Neural cell (in vitro differentiated cells): Measurements from ENCODE around the gene RAD51B. TPM values are rescaled to one million over a fixed set of nuclear protein-coding genes. Genes with fewer than 3 reads are reported as not detected.

Experiments
- H2AFZ ChIP-seq: fragments of 200-600, 300-800 bp; sonication (generic), shearing (Covaris generic); 2 replicates; pipeline ENCODE4 v1.6.0; 2014; ENCODE audit warnings: low read depth, mild to moderate bottlenecking, antibody characterized with exemption, low read length, moderate library complexity
- H3F3A ChIP-seq: fragments of 200-600 bp; shearing (Covaris generic); 2 replicates; pipeline ENCODE4 v1.6.1; 2016; ENCODE audit warnings: mild to moderate bottlenecking, moderate library complexity, mixed read lengths, antibody characterized with exemption, low read length; ENCODE audit not compliant: insufficient read depth, poor library complexity, severe bottlenecking
- H3K27ac ChIP-seq: fragments of 200-600, 300-800 bp; sonication (generic), shearing (Covaris generic); 2 replicates; pipeline ENCODE4 v1.5.1; 2014; ENCODE audit warnings: mild to moderate bottlenecking, low read length, moderate library complexity
- H3K27me3 ChIP-seq: fragments of 300-800, 200-600 bp; sonication (generic), shearing (Covaris generic); 2 replicates; pipeline ENCODE4 v1.6.0; 2014; ENCODE audit warnings: mild to moderate bottlenecking, low read depth, low read length, moderate library complexity; ENCODE audit not compliant: insufficient read depth
- H3K36me3 ChIP-seq: fragments of 300-800, 200-600 bp; sonication (generic), shearing (Covaris generic); 2 replicates; pipeline ENCODE4 v1.5.1; 2014; ENCODE audit warnings: mild to moderate bottlenecking, antibody characterized with exemption, low read length, moderate library complexity; ENCODE audit not compliant: insufficient read depth
- H3K4me2 ChIP-seq: fragments of 300-800, 200-600 bp; sonication (generic), shearing (Covaris generic); 2 replicates; pipeline ENCODE4 v1.6.0; 2014; ENCODE audit warnings: mild to moderate bottlenecking, low read length
- H3K4me3 ChIP-seq: fragments of 300-800, 200-600 bp; sonication (generic), shearing (Covaris generic); 2 replicates; pipeline ENCODE4 v1.5.1; 2014; ENCODE audit warnings: mild to moderate bottlenecking, low read length, moderate library complexity
- H3K79me2 ChIP-seq: fragments of 200-600 bp; shearing (Covaris generic); replicated peaks from 2 replicates; pipeline ENCODE4 v1.6.0; 2014; ENCODE audit warnings: mild to moderate bottlenecking, low read length, moderate library complexity; ENCODE audit not compliant: insufficient read depth
- H3K9ac ChIP-seq: fragments of 300-800, 200-600 bp; sonication (generic), shearing (Covaris generic); 2 replicates; pipeline ENCODE4 v1.6.1; 2016; ENCODE audit warnings: mild to moderate bottlenecking, low read length, mixed read lengths
- H3K9me2 ChIP-seq: fragments of 200-600 bp; shearing (Covaris generic); 2 replicates; pipeline ENCODE4 v1.6.1; 2016; ENCODE audit warnings: mild to moderate bottlenecking, low read length, mixed read lengths; ENCODE audit not compliant: insufficient read depth
- H3K9me3 ChIP-seq: fragments of 200-600, 300-800 bp; sonication (generic), shearing (Covaris generic); 2 replicates; pipeline ENCODE4 v1.6.1; 2016; ENCODE audit warnings: mild to moderate bottlenecking, mixed run types, low read length, moderate library complexity, mixed read lengths
- H4K20me1 ChIP-seq: fragments of 200-600 bp; shearing (Covaris generic); 2 replicates; pipeline ENCODE4 v1.6.1; 2016; ENCODE audit warnings: mild to moderate bottlenecking, mixed run types; ENCODE audit not compliant: insufficient read depth
- EP300 ChIP-seq: fragments of 450-650 bp; conservative IDR thresholded peaks from 2 replicates; pipeline ENCODE4 v1.6.1; 2014; ENCODE audit warnings: antibody characterized with exemption, mild to moderate bottlenecking, moderate library complexity; ENCODE audit not compliant: poor library complexity, severe bottlenecking
- EZH2 ChIP-seq: fragments of 200-600, 300-800 bp; shearing (Covaris generic), sonication (generic); IDR thresholded peaks from 2 replicates; pipeline ENCODE4 v1.6.1; 2014; ENCODE audit warnings: antibody characterized with exemption, low read length, borderline replicate concordance, mild to moderate bottlenecking; ENCODE audit not compliant: insufficient read depth, poor library complexity, severe bottlenecking
- MXI1 ChIP-seq: fragments of 450-650 bp; conservative IDR thresholded peaks from 2 replicates; pipeline ENCODE4 v1.6.1; 2014; ENCODE audit warnings: antibody characterized with exemption, mild to moderate bottlenecking; ENCODE audit not compliant: poor library complexity, severe bottlenecking
- POLR2AphosphoS5 ChIP-seq: IDR thresholded peaks from 2 replicates; pipeline ENCODE4 v1.6.1; 2012
- RAD21 ChIP-seq: fragments of 450-650 bp; conservative IDR thresholded peaks from 2 replicates; pipeline ENCODE4 v1.6.1; 2014; ENCODE audit warnings: antibody characterized with exemption, mild to moderate bottlenecking, moderate library complexity
- SMC3 ChIP-seq: fragments of 450-650 bp; conservative IDR thresholded peaks from 2 replicates; pipeline ENCODE4 v1.6.1; 2014; ENCODE audit warnings: antibody characterized with exemption, mild to moderate bottlenecking, moderate library complexity; ENCODE audit not compliant: poor library complexity
- TAF1 ChIP-seq: IDR thresholded peaks from 2 replicates; pipeline ENCODE4 v1.6.1; 2012; ENCODE audit warnings: low read depth
- polyA plus RNA-seq: library from polyadenylated mRNA; depleted of rRNA; stranded (reverse); fragments of >200 nt; gene quantifications from 2 replicates; pipeline ENCODE4 v1.2.3, GENCODE V29; 2014
- TF ChIP-seq, protein P1 (sequence below): IDR thresholded peaks from 2 replicates; pipeline ENCODE4 v1.6.1; 2012; ENCODE audit warnings: borderline replicate concordance
- TF ChIP-seq, protein P2 (sequence below): fragments of 450-650 bp; IDR thresholded peaks from 2 replicates; pipeline ENCODE4 v1.5.1; 2014; ENCODE audit warnings: antibody characterized with exemption, mild to moderate bottlenecking, moderate library complexity; ENCODE audit not compliant: poor library complexity, severe bottlenecking

The RAD51B gene
- polyA plus RNA-seq, 1 donor from 2014 or later, result 3.1 TPM

DNA sequence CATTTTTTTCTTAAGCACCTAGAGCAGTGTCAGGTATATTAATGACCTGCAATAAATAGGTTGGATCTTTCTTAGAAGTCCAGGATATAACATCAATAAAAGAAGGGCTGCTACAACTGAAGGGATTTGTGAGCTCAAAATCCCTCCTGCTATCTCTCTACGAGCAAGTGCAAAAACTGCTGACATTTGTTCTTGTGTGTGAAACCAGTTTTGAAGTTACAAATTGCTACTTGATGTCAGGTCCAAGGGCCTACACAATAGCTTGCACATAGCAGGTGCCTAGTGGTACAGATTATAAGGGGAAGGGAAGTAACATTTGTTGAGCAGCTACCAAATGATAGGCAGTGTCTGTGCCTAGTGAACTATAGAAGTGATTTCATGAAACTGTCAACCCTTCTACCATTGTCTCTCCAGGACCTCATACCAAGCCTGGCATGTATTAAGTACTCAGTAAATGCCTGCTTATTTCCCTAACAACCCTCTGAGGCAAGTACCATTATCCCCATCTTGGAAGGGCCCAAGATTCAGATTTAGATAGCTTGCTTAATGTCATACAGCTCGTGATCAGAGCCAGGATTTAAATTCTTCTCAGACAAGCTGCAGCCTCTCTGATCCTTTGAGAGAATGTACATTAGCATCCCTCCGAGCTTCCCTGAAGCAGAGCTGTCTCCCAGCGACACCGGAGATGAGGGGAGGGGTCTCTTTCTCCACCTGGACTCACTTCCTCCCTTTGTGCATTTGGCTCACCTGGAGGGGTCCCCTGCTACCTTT, 673.0 kb downstream of the RAD51B start (continued):
- TF ChIP-seq, protein P1, sequence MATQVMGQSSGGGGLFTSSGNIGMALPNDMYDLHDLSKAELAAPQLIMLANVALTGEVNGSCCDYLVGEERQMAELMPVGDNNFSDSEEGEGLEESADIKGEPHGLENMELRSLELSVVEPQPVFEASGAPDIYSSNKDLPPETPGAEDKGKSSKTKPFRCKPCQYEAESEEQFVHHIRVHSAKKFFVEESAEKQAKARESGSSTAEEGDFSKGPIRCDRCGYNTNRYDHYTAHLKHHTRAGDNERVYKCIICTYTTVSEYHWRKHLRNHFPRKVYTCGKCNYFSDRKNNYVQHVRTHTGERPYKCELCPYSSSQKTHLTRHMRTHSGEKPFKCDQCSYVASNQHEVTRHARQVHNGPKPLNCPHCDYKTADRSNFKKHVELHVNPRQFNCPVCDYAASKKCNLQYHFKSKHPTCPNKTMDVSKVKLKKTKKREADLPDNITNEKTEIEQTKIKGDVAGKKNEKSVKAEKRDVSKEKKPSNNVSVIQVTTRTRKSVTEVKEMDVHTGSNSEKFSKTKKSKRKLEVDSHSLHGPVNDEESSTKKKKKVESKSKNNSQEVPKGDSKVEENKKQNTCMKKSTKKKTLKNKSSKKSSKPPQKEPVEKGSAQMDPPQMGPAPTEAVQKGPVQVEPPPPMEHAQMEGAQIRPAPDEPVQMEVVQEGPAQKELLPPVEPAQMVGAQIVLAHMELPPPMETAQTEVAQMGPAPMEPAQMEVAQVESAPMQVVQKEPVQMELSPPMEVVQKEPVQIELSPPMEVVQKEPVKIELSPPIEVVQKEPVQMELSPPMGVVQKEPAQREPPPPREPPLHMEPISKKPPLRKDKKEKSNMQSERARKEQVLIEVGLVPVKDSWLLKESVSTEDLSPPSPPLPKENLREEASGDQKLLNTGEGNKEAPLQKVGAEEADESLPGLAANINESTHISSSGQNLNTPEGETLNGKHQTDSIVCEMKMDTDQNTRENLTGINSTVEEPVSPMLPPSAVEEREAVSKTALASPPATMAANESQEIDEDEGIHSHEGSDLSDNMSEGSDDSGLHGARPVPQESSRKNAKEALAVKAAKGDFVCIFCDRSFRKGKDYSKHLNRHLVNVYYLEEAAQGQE, result no peak
- TF ChIP-seq POLR2AphosphoS5, result no peak

DNA sequence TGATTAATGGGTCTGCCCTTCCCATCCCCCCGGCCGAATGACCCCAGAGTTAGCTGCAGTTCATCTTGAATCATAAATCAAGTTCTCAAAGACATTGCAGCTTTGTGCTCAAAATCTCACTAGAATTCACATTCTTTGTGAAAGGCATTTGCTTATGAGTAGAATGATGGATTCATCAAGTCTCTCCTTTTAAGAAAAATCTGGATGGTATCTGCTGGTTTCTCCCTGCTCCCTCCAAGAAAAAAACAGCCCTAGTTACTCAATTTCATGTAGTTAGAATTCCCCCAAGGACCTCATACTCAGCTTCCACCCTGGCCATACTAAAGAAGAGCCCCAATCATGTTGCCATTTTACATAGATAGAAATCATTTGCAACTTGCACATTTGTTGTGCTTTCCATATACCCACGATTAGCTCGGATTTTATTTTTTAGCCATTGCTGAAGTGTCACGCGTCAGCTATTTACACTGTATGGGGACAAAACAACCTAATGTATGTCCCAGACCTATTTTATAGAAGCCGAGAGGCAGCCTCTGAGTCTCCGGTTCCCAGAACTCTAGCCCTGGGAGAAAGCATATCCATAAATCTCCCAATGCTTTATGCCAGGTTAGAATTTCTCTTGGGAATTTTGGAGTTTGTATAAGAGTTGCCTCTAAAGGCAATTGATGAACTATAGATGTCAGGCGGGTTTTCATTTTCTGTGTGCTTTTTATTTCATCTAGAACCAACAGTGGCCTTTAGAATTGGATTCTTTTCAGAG, 673.8 kb downstream of the RAD51B start:
- H3K4me3 ChIP-seq, result no peak overlapping the region
- H3K9me2 ChIP-seq, result no peaks in the 10 kb centered on the region
- H3K79me2 ChIP-seq, result no peaks in the 10 kb centered on the region
- no peak overlapping the region for H3K4me2 ChIP-seq
- no peak for TF ChIP-seq EZH2
- TF ChIP-seq TAF1, result no peak
- TF ChIP-seq, protein P2, sequence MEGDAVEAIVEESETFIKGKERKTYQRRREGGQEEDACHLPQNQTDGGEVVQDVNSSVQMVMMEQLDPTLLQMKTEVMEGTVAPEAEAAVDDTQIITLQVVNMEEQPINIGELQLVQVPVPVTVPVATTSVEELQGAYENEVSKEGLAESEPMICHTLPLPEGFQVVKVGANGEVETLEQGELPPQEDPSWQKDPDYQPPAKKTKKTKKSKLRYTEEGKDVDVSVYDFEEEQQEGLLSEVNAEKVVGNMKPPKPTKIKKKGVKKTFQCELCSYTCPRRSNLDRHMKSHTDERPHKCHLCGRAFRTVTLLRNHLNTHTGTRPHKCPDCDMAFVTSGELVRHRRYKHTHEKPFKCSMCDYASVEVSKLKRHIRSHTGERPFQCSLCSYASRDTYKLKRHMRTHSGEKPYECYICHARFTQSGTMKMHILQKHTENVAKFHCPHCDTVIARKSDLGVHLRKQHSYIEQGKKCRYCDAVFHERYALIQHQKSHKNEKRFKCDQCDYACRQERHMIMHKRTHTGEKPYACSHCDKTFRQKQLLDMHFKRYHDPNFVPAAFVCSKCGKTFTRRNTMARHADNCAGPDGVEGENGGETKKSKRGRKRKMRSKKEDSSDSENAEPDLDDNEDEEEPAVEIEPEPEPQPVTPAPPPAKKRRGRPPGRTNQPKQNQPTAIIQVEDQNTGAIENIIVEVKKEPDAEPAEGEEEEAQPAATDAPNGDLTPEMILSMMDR, result no peak
- no peak for TF ChIP-seq RAD21
- no peak for TF ChIP-seq EP300
- TF ChIP-seq SMC3, result no peak
- TF ChIP-seq MXI1, result no peak
- TF ChIP-seq POLR2AphosphoS5, result no peak
- TF ChIP-seq, protein P1, result no peak
- no peaks in the 10 kb centered on the region for H4K20me1 ChIP-seq
- H3K9ac ChIP-seq, result no peak overlapping the region
- no peaks in the 10 kb centered on the region for H3K9me3 ChIP-seq
- H3K36me3 ChIP-seq, result no peaks in the 10 kb centered on the region
- no peaks in the 10 kb centered on the region for H3K27me3 ChIP-seq
- H3K27ac ChIP-seq, result no peak overlapping the region
- H2AFZ ChIP-seq, result no peak overlapping the region
- no peaks in the 10 kb centered on the region for H3F3A ChIP-seq
